HG03460 (cell line): ENCODE results near the gene SERPINE2.

Source experiments
- ATAC-seq: cut with Tn5 transposase; IDR thresholded peaks from one replicate; pipeline ENCODE4 v1.9.1; 2021; ENCODE audit not compliant: unreplicated experiment

Gene SERPINE2

GRCh38 chr2:224039080-224039769 is at the start of gene SERPINE2:
TSS of gene SERPINE2 (minus strand) at chr2:224039286. CDS start at chr2:224001900, 37,386 bp downstream.
- peak; percentile 53 for ATAC-seq

- no peak for ATAC-seq
Observed at GRCh38 chr2:224086226-224086914, 47.3 kb upstream of the SERPINE2 start.

- ATAC-seq = no peak
Observed at GRCh38 chr2:224085811-224086210, 46.7 kb upstream of the SERPINE2 start.

- no peak for ATAC-seq
Observed at GRCh38 chr2:224085246-224085645, 46.2 kb upstream of the SERPINE2 start.

- ATAC-seq = no peak
Observed at GRCh38 chr2:224084266-224084892, 45.3 kb upstream of the SERPINE2 start.

- ATAC-seq = no peak
Observed at GRCh38 chr2:224083638-224084037, 44.6 kb upstream of the SERPINE2 start.

GRCh38 chr2:224078656-224079055 is 39.6 kb upstream of the SERPINE2 start:
- ATAC-seq = no peak

GRCh38 chr2:224077773-224078507 is 38.9 kb upstream of the SERPINE2 start:
- no peak for ATAC-seq

GRCh38 chr2:224075588-224075987 is 36.5 kb upstream of the SERPINE2 start:
- ATAC-seq = no peak

GRCh38 chr2:224073676-224074075 is 34.6 kb upstream of the SERPINE2 start:
- no peak for ATAC-seq

- no peak for ATAC-seq
Observed at GRCh38 chr2:224072541-224073188, 33.6 kb upstream of the SERPINE2 start.

- no peak for ATAC-seq
Observed at GRCh38 chr2:224069172-224069571, 30.1 kb upstream of the SERPINE2 start.

GRCh38 chr2:224063298-224063648 is 24.2 kb upstream of the SERPINE2 start:
- peak; percentile 39 for ATAC-seq

GRCh38 chr2:224062481-224063297 is 23.6 kb upstream of the SERPINE2 start:
- peak; percentile 70 for ATAC-seq

- no peak for ATAC-seq
Observed at GRCh38 chr2:224060783-224061482, 21.8 kb upstream of the SERPINE2 start.

GRCh38 chr2:224059178-224059577 is 20.1 kb upstream of the SERPINE2 start:
- ATAC-seq = no peak

GRCh38 chr2:224058048-224058775 is 19.1 kb upstream of the SERPINE2 start:
- no peak for ATAC-seq

- no peak for ATAC-seq
Observed at GRCh38 chr2:224056889-224057288, 17.8 kb upstream of the SERPINE2 start.

- ATAC-seq = no peak
Observed at GRCh38 chr2:224055101-224055500, 16.0 kb upstream of the SERPINE2 start.
